IMR-90 (cell line): Measurements from ENCODE around the gene SLX9. TPM values are rescaled to one million over a fixed set of nuclear protein-coding genes. Genes with fewer than 3 reads are reported as not detected.

Source experiments
- ATAC-seq: fragments of 200-7000 bp; cut with Tn5 transposase; 2 replicates; pipeline ENCODE4 v1.9.1; 2020; ENCODE audit warnings: low read depth, mild to moderate bottlenecking, moderate library complexity
- BruUV-seq: library from RNA; stranded (reverse); fragments of 400-500 nt; replicated peaks from 2 replicates; lab custom pipeline; 2021; lab: Mats Ljungman, UMichigan
- CTCF ChIA-PET: fragments of 300-600 bp; formaldehyde crosslinking; extraction: SDS; loops from one replicate; lab custom pipeline; 2021; ENCODE audit warnings: antibody characterized with exemption; lab: Yijun Ruan, JAX
- POLR2A ChIA-PET: fragments of 300-600 bp; sonication (Branson Sonifier 250); formaldehyde crosslinking; loops from one replicate; lab custom pipeline; 2022; ENCODE audit warnings: antibody characterized with exemption; ENCODE audit not compliant: unreplicated experiment; lab: Charles Lee
- DNase-seq: peaks from one replicate; pipeline ENCODE4 v3.0.0; 2013
- H2AFZ ChIP-seq: replicated peaks from 2 replicates; pipeline ENCODE3; 2013; ENCODE audit warnings: low read length, mild to moderate bottlenecking; ENCODE audit not compliant: poor library complexity
- H2AK5ac ChIP-seq: 2 replicates; pipeline ENCODE4 v1.6.1; 2013; ENCODE audit warnings: low read depth, low read length, inconsistent platforms
- H2AK9ac ChIP-seq: replicated peaks from 2 replicates; pipeline ENCODE3; 2013; ENCODE audit warnings: mild to moderate bottlenecking, low read depth, low read length, moderate library complexity; ENCODE audit not compliant: poor library complexity
- H2BK120ac ChIP-seq: 2 replicates; pipeline ENCODE4 v1.6.1; 2013; ENCODE audit warnings: low read depth, low read length, inconsistent platforms
- H2BK15ac ChIP-seq: 3 replicates; pipeline ENCODE4 v1.6.1; 2013; ENCODE audit warnings: low read depth, low read length, inconsistent platforms
- H2BK20ac ChIP-seq: 2 replicates; pipeline ENCODE4 v1.6.1; 2013; ENCODE audit warnings: low read depth, mild to moderate bottlenecking, inconsistent platforms, low read length, moderate library complexity
- H2BK5ac ChIP-seq: 2 replicates; pipeline ENCODE4 v1.6.1; 2013; ENCODE audit warnings: mild to moderate bottlenecking, low read depth, low read length, inconsistent platforms; ENCODE audit not compliant: poor library complexity, severe bottlenecking
- H3K14ac ChIP-seq: replicated peaks from 2 replicates; pipeline ENCODE4 v1.6.1; 2013; ENCODE audit warnings: low read depth, low read length, inconsistent platforms
- H3K18ac ChIP-seq: 2 replicates; pipeline ENCODE4 v1.6.1; 2013; ENCODE audit warnings: low read depth, low read length, control low read depth
- H3K23ac ChIP-seq: 2 replicates; pipeline ENCODE4 v1.6.1; 2013; ENCODE audit warnings: low read depth, low read length, inconsistent platforms
- H3K27ac ChIP-seq: 2 replicates; pipeline ENCODE4 v1.5.1; 2013; ENCODE audit warnings: mild to moderate bottlenecking, control low read depth, low read length; ENCODE audit not compliant: insufficient read depth
- H3K27me3 ChIP-seq: 2 replicates; pipeline ENCODE4 v1.6.1; 2013; ENCODE audit warnings: low read length; ENCODE audit not compliant: control insufficient read depth, insufficient read depth
- H3K36me3 ChIP-seq: 2 replicates; pipeline ENCODE4 v1.6.1; 2013; ENCODE audit warnings: low read length, mixed read lengths; ENCODE audit not compliant: control insufficient read depth, insufficient read depth
- H3K4ac ChIP-seq: 2 replicates; pipeline ENCODE4 v1.6.1; 2013; ENCODE audit warnings: low read depth, low read length, inconsistent platforms
- H3K4me1 ChIP-seq: 2 replicates; pipeline ENCODE4 v1.6.1; 2013; ENCODE audit warnings: low read length, mixed read lengths; ENCODE audit not compliant: control insufficient read depth, insufficient read depth
- H3K4me2 ChIP-seq: 2 replicates; pipeline ENCODE4 v1.6.1; 2013; ENCODE audit warnings: low read depth, mild to moderate bottlenecking, control low read depth, low read length, moderate library complexity
- H3K4me3 ChIP-seq: 2 replicates; pipeline ENCODE4 v1.5.1; 2013; ENCODE audit warnings: low read depth, mild to moderate bottlenecking, control low read depth, low read length, moderate library complexity; ENCODE audit not compliant: insufficient read depth
- H3K56ac ChIP-seq: 2 replicates; pipeline ENCODE4 v1.6.1; 2013; ENCODE audit warnings: low read length, inconsistent platforms; ENCODE audit not compliant: insufficient read depth; ENCODE audit errors: extremely low read depth
- H3K79me1 ChIP-seq, 2 experiments: 2 replicates each; pipeline ENCODE4 v1.6.1; 2013; ENCODE audit warnings: low read length in 2 of 2, inconsistent platforms in 1 of 2, low read depth in 1 of 2
- H3K9ac ChIP-seq: 2 replicates; pipeline ENCODE4 v1.6.1; 2013; ENCODE audit warnings: low read depth, low read length, control low read depth
- H3K9me1 ChIP-seq: 2 replicates; pipeline ENCODE4 v1.6.1; 2013; ENCODE audit warnings: low read length, inconsistent platforms; ENCODE audit not compliant: insufficient read depth
- H3K9me3 ChIP-seq: 2 replicates; pipeline ENCODE4 v1.6.1; 2013; ENCODE audit warnings: low read length; ENCODE audit not compliant: control insufficient read depth, insufficient read depth
- H4K20me1 ChIP-seq: 2 replicates; pipeline ENCODE4 v1.6.1; 2013; ENCODE audit warnings: low read length, inconsistent platforms; ENCODE audit not compliant: insufficient read depth
- H4K5ac ChIP-seq: 2 replicates; pipeline ENCODE4 v1.6.1; 2013; ENCODE audit warnings: mild to moderate bottlenecking, low read depth, low read length, control low read depth
- H4K8ac ChIP-seq, 2 experiments: 2 replicates each; pipeline ENCODE4 v1.6.1; 2013; ENCODE audit warnings: low read depth in 2 of 2, low read length in 2 of 2, control low read depth in 1 of 2, inconsistent platforms in 1 of 2
- H4K91ac ChIP-seq: 2 replicates; pipeline ENCODE4 v1.6.1; 2013; ENCODE audit warnings: low read depth, low read length, inconsistent platforms; ENCODE audit not compliant: insufficient read depth
- MAFK ChIP-seq: IDR thresholded peaks from 2 replicates; pipeline ENCODE4 v1.6.1; 2012; ENCODE audit warnings: low read depth, low read length, improper control_type of control experiment
- MAZ ChIP-seq: IDR thresholded peaks from 2 replicates; pipeline ENCODE4 v1.6.1; 2012; ENCODE audit warnings: low read depth, mild to moderate bottlenecking, low read length, improper control_type of control experiment, moderate library complexity, borderline replicate concordance
- WGBS, 2 experiments: methylation state at CpG; one replicate each; pipeline versions ENCODE4 v1.1.5 to v1.1.7; 2013; ENCODE audit warnings: missing lambda C conversion rate in 2 of 2; ENCODE audit not compliant: insufficient read length in 1 of 2; ENCODE audit errors: extremely low coverage in 2 of 2; 5-methylcytosine and 5-hydroxymethylcytosine counted together
- dilution Hi-C: fragments of 300-500 bp; cut with HindIII; formaldehyde crosslinking; loops from one replicate; pipeline ENCODE4 v1.14.3; 2018; ENCODE audit warnings: low sequenced_read_pairs; ENCODE audit not compliant: unreplicated experiment
- in situ Hi-C: fragments of 300-500 bp; cut with MboI; formaldehyde crosslinking; loops from 3 replicates; pipeline ENCODE4 v1.14.3; 2019; ENCODE audit warnings: low sequenced_read_pairs, inconsistent platforms, mixed read lengths
- intact Hi-C: fragments of 100-400 bp; cut with micrococcal nuclease; formaldehyde crosslinking; loops from 2 replicates; pipeline ENCODE4 v1.10.0; 2022
- polyA plus RNA-seq, 3 experiments: library from polyadenylated mRNA; depleted of rRNA; stranded (reverse); fragments of >200 nt; gene quantifications; 2 replicates each; pipeline ENCODE4 v1.2.3, GENCODE V29; 2012; ENCODE audit warnings: low replicate concordance in 1 of 3
- total RNA-seq: library from RNA; depleted of rRNA; stranded (reverse); fragments of >200 nt; gene quantifications from 2 replicates; pipeline ENCODE4 v1.2.3, GENCODE V29; 2012

The SLX9 gene
- total and polyA plus RNA-seq, 2 of the 4 experiments (the other 2 are of a cell fraction), result 10.4 to 21.7 TPM

DNA sequence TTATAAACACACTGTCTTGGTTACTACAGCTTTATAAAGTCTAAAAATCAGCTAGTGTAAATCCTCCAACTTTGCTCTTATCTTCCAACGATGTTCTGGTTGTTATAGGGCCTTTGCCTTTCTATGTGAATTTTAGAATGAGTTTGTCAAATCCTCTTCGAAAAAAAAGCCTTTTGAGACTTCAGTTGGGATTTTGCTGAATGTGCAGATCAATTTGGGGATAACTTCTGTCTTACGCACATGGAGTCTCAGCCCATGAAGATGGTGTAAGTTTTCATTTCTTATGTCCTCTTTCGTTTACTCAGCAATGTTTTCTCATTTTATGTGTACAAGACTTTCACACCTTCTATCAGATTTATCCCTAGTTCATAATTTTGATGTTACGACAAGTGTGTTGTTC is 69.8 kb downstream of the SLX9 start:
- in situ Hi-C loops, result no loop called here
- H2BK120ac ChIP-seq, result peak overlapping the region; percentile 79; the same call in 1 of the 2 replicates
- CTCF ChIA-PET, result interaction anchor here (0.8 kb wide), 1 partner anchor 11 kb away, joined by 3 read pairs; no protein-coding TSS in a partner anchor

More for the DNA sequence above, 69.8 kb downstream of the SLX9 start:
- no peak overlapping the region for H4K8ac ChIP-seq
- no peaks in the 10 kb centered on the region for H3K27me3 ChIP-seq
- H3K4me1 ChIP-seq, result peaks cover 22% of the 10 kb centered on the region
- peaks cover 14% of the 10 kb centered on the region for H3K9me1 ChIP-seq
- no peak overlapping the region for H3K18ac ChIP-seq
- peaks cover 14% of the 10 kb centered on the region for H3K9me3 ChIP-seq
- no peak overlapping the region for H3K23ac ChIP-seq
- no peak overlapping the region for H3K9ac ChIP-seq
- no peak overlapping the region for H2AFZ ChIP-seq
- intact Hi-C loops (no loop called here), dilution Hi-C loops (no loop called here)
- no peak overlapping the region for H3K56ac ChIP-seq
- POLR2A ChIA-PET, result no interaction called here
- no peak overlapping the region for H3K4ac ChIP-seq
- TF ChIP-seq MAZ, result no peak
- TF ChIP-seq MAFK, result peak; percentile 58
- no peak overlapping the region for H3K4me2 ChIP-seq
- H2BK15ac ChIP-seq, result peak overlapping the region; percentile 77
- no peak overlapping the region for H2BK5ac ChIP-seq
- no peak overlapping the region for H2AK9ac ChIP-seq
- no TSS peak for BruUV-seq
- no CpG with 5 or more reads among the region's 5 CpGs for WGBS, 2 experiments
- ATAC-seq (no peak), DNase-seq (no peak)
- H2BK20ac ChIP-seq, result 0 out of 2 replicates have a peak overlapping the region, but pooled peaks have one; percentile 17
- H4K91ac ChIP-seq, result no peak overlapping the region
- H4K20me1 ChIP-seq, result no peaks in the 10 kb centered on the region
- H2AK5ac ChIP-seq, result peak overlapping the region; percentile 37; the same call in 1 of the 2 replicates
- peaks cover 2 to 17% of the 10 kb centered on the region in 2 experiments; a peak in 2 of 4 replicates for H3K79me1 ChIP-seq
- no peak overlapping the region for H3K27ac ChIP-seq
- H3K4me3 ChIP-seq, result no peak overlapping the region
- H3K14ac ChIP-seq, result no peak overlapping the region
- H3K36me3 ChIP-seq, result no peaks in the 10 kb centered on the region
- H4K5ac ChIP-seq, result no peak overlapping the region
